Tibial nerve (tissue), 4 donors: ENCODE data around the gene GOPC.

Source experiments
- EP300 ChIP-seq, 2 donors: sonication (generic); formaldehyde crosslinking; IDR thresholded peaks; one replicate each; pipeline ENCODE4 v1.6.1; 2017; ENCODE audit warnings: antibody characterized with exemption in 2 of 2, mild to moderate bottlenecking in 1 of 2
- POLR2A ChIP-seq, 2 donors: fragments of 450-650 bp; IDR thresholded peaks; one replicate each; pipeline ENCODE4 v1.6.1; 2017; ENCODE audit warnings: antibody characterized with exemption in 2 of 2, mild to moderate bottlenecking in 2 of 2, moderate library complexity in 2 of 2
- TF ChIP-seq, protein P1 (sequence below), 5 experiments: fragments of 200-600 bp in 3 of 5; fragments of 450-650 bp in 2 of 5; sonication (generic) in 3 of 5; IDR thresholded peaks; one replicate each; pipeline ENCODE4 v1.5.1; 2016 to 2019; ENCODE audit warnings: antibody characterized with exemption in 5 of 5, mild to moderate bottlenecking in 3 of 5, moderate library complexity in 2 of 5

DNA sequence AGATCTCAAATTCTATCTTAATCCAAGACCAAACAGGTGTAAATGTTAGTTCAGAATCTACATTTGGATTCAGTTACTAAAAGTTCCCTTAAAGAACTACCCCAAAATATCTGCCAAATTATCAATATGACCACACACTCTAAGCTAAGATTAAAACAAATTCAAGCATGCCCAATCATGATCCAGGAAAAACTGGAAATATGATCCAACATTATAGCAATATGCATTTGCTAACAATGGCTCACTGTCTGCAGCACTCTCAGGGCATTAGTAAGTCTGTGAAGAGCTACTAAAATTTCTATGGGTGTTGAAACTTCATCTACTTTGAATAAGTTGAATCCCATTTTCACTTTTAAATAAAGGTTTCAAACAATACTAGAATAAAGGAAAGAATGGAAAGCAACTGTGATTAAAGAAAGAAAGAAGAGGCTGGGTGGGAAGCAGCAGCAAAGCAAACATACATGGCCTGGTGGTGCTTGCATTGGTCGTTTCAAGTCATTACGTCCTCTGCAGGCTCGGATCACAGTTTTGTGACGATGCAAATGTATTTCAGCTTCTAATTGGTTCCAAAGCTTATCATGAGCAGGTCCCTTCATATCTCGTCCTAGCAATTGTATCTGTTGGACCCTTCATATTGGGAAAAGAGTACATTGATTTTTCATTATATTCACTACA, 29.2 kb downstream of the GOPC start:
- TF ChIP-seq, protein P1, sequence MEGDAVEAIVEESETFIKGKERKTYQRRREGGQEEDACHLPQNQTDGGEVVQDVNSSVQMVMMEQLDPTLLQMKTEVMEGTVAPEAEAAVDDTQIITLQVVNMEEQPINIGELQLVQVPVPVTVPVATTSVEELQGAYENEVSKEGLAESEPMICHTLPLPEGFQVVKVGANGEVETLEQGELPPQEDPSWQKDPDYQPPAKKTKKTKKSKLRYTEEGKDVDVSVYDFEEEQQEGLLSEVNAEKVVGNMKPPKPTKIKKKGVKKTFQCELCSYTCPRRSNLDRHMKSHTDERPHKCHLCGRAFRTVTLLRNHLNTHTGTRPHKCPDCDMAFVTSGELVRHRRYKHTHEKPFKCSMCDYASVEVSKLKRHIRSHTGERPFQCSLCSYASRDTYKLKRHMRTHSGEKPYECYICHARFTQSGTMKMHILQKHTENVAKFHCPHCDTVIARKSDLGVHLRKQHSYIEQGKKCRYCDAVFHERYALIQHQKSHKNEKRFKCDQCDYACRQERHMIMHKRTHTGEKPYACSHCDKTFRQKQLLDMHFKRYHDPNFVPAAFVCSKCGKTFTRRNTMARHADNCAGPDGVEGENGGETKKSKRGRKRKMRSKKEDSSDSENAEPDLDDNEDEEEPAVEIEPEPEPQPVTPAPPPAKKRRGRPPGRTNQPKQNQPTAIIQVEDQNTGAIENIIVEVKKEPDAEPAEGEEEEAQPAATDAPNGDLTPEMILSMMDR (IDR thresholded peaks at IDR 0.05), result no peak
- TF ChIP-seq POLR2A (IDR thresholded peaks at IDR 0.05) (no peak), EP300 (IDR thresholded peaks at IDR 0.05) (no peak)
